ENCODE measurements around the gene RBMS1. TPM values are rescaled to one million over a fixed set of nuclear protein-coding genes. Genes with fewer than 3 reads are reported as not detected.

The RBMS1 gene
- total RNA-seq, 1 experiment from 2014 or later: 91.9 TPM

- H3K4me3 Mint-ChIP-seq (ENCODE audit: unreplicated experiment): no peak overlapping the region
- H3K9me3 Mint-ChIP-seq (ENCODE audit: unreplicated experiment): no peaks in the 10 kb centered on the region
- no peaks in the 10 kb centered on the region for H3K27me3 ChIP-seq (replicated peaks; ENCODE audit: control insufficient read depth, insufficient read depth, low read length)
- BruUV-seq (replicated peaks): no TSS peak
- DNase-seq: no peak
- no peaks in the 10 kb centered on the region; the same call in 1 of the 2 replicates for H3K36me3 ChIP-seq (ENCODE audit: control insufficient read depth, insufficient read depth, low read length)
- 0 out of 2 replicates have a peak, but pooled peaks cover 6% of the 10 kb centered on the region for H3K4me1 ChIP-seq
- intact Hi-C loops (cut with micrococcal nuclease; ENCODE audit: unreplicated experiment): no loop called here
- H3K36me3 Mint-ChIP-seq (ENCODE audit: insufficient read depth, unreplicated experiment): peaks cover 21% of the 10 kb centered on the region
- TF ChIP-seq, protein P1, sequence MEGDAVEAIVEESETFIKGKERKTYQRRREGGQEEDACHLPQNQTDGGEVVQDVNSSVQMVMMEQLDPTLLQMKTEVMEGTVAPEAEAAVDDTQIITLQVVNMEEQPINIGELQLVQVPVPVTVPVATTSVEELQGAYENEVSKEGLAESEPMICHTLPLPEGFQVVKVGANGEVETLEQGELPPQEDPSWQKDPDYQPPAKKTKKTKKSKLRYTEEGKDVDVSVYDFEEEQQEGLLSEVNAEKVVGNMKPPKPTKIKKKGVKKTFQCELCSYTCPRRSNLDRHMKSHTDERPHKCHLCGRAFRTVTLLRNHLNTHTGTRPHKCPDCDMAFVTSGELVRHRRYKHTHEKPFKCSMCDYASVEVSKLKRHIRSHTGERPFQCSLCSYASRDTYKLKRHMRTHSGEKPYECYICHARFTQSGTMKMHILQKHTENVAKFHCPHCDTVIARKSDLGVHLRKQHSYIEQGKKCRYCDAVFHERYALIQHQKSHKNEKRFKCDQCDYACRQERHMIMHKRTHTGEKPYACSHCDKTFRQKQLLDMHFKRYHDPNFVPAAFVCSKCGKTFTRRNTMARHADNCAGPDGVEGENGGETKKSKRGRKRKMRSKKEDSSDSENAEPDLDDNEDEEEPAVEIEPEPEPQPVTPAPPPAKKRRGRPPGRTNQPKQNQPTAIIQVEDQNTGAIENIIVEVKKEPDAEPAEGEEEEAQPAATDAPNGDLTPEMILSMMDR (IDR thresholded peaks at IDR 0.05; ENCODE audit: insufficient read depth in 1 of 2, low read depth in 1 of 2, low read length in 1 of 2, severe bottlenecking in 1 of 2, unreplicated experiment in 1 of 2): no peak
- H3K9me3 ChIP-seq: no peaks in the 10 kb centered on the region
- ChIA-PET CTCF (no interaction called here), POLR2A (no interaction called here)
- peaks cover 16% of the 10 kb centered on the region for H3K4me1 Mint-ChIP-seq (ENCODE audit: low read depth, unreplicated experiment)
- no peak overlapping the region for H3K4me3 ChIP-seq (ENCODE audit: low read depth, low read length)
- no peaks in the 10 kb centered on the region for H3K27me3 Mint-ChIP-seq (ENCODE audit: insufficient read depth, unreplicated experiment)
- H3K27ac Mint-ChIP-seq (ENCODE audit: unreplicated experiment): no peak overlapping the region
Observed at GRCh38 chr2:160372010-160372356, 121.6 kb downstream of the RBMS1 start.

DNA sequence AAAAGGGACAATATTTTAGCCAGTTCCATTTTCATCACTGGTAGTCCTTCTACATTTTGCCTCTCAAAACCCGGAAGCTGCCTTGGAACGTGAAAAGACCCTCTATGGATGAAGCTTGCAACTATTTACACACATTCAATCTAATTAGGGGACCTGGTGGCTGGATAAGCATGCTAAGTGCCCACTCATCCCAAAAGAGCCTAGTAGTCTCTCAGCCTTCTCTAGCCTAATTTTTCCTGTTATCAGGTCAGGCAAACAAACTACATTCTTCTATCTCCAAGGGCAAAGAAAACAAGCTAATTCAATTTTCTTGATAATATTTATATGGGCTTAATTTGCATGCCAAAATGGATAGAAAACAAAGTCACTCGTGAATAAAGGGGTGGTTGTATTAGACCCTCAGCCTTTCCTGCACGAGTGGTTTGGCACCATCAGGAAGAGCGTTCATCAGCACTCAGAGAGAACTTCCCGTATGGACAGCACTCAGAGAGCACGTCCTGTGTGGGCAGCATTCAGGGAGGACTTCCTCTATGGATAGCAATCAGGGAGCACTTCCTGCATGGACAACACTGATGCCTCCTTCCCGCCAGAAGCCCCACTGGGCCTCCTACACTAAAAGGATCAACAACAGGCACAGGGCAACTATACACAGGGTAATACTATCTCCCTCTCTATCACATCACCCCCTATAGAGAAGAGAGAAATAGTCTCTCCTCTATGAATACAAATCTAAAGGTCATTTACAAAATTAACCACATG lies 122.2 kb downstream of the RBMS1 start:
- Histone ChIP-seq H3K27me3 (replicated peaks; ENCODE audit: control insufficient read depth, insufficient read depth, low read length) (no peaks in the 10 kb centered on the region), H3K36me3 (ENCODE audit: control insufficient read depth, insufficient read depth, low read length) (no peaks in the 10 kb centered on the region; the same call in 1 of the 2 replicates), H3K4me3 (ENCODE audit: low read depth, low read length) (no peak overlapping the region), H3K4me1 (0 out of 2 replicates have a peak, but pooled peaks cover 6% of the 10 kb centered on the region), H3K9me3 (no peaks in the 10 kb centered on the region)
- Mint-ChIP-seq H3K36me3 (ENCODE audit: insufficient read depth, unreplicated experiment) (peaks cover 17% of the 10 kb centered on the region), H3K4me1 (ENCODE audit: low read depth, unreplicated experiment) (peaks cover 14% of the 10 kb centered on the region), H3K27me3 (ENCODE audit: insufficient read depth, unreplicated experiment) (no peaks in the 10 kb centered on the region), H3K9me3 (ENCODE audit: unreplicated experiment) (no peaks in the 10 kb centered on the region), H3K27ac (ENCODE audit: unreplicated experiment) (no peak overlapping the region), H3K4me3 (ENCODE audit: unreplicated experiment) (no peak overlapping the region)
- no TSS peak for BruUV-seq (replicated peaks)
- intact Hi-C loops (cut with micrococcal nuclease; ENCODE audit: unreplicated experiment): no loop called here
- POLR2A ChIA-PET: no interaction called here
- CTCF ChIA-PET: no interaction called here
- no peak for DNase-seq
- TF ChIP-seq, protein P1 (IDR thresholded peaks at IDR 0.05; ENCODE audit: insufficient read depth in 1 of 2, low read depth in 1 of 2, low read length in 1 of 2, severe bottlenecking in 1 of 2, unreplicated experiment in 1 of 2): no peak

GRCh38 chr2:160368988-160369930 lies 124.3 kb downstream of the RBMS1 start:
- TF ChIP-seq, protein P1 (IDR thresholded peaks at IDR 0.05; ENCODE audit: insufficient read depth in 1 of 2, low read depth in 1 of 2, low read length in 1 of 2, severe bottlenecking in 1 of 2, unreplicated experiment in 1 of 2): no peak
- H3K9me3 ChIP-seq: no peaks in the 10 kb centered on the region
- BruUV-seq (replicated peaks): no TSS peak
- no peak overlapping the region for H3K27ac Mint-ChIP-seq (ENCODE audit: unreplicated experiment)
- H3K9me3 Mint-ChIP-seq (ENCODE audit: unreplicated experiment): no peaks in the 10 kb centered on the region
- H3K36me3 ChIP-seq (ENCODE audit: control insufficient read depth, insufficient read depth, low read length): no peaks in the 10 kb centered on the region; the same call in 1 of the 2 replicates
- peaks cover 28% of the 10 kb centered on the region for H3K4me1 Mint-ChIP-seq (ENCODE audit: low read depth, unreplicated experiment)
- no peaks in the 10 kb centered on the region for H3K27me3 Mint-ChIP-seq (ENCODE audit: insufficient read depth, unreplicated experiment)
- intact Hi-C loops (cut with micrococcal nuclease; ENCODE audit: unreplicated experiment): no loop called here
- ChIA-PET CTCF (no interaction called here), POLR2A (no interaction called here)
- H3K4me1 ChIP-seq: peaks cover 16% of the 10 kb centered on the region
- no peak for DNase-seq
- no peak overlapping the region for H3K4me3 Mint-ChIP-seq (ENCODE audit: unreplicated experiment)
- H3K36me3 Mint-ChIP-seq (ENCODE audit: insufficient read depth, unreplicated experiment): peaks cover 28% of the 10 kb centered on the region
- no peaks in the 10 kb centered on the region for H3K27me3 ChIP-seq (replicated peaks; ENCODE audit: control insufficient read depth, insufficient read depth, low read length)
- H3K4me3 ChIP-seq (ENCODE audit: low read depth, low read length): no peak overlapping the region
